RPMI7951 (cell line): Measurements from ENCODE around the gene BEST4. TPM values are rescaled to one million over a fixed set of nuclear protein-coding genes. Genes with fewer than 3 reads are reported as not detected.
"Not testable (repeated sequence)": the region's sequence is repeated elsewhere in the genome, so short reads cannot be mapped to it uniquely, and the experiment has no call there.

ENCODE experiments used
- DNase-seq: peaks from one replicate; pipeline ENCODE4 v3.0.0-alpha.2; 2012; ENCODE audit warnings: low read depth
- total RNA-seq: library from RNA; depleted of rRNA; stranded (reverse); fragments of >200 nt; shearing (Covaris generic); gene quantifications from 2 replicates; pipeline ENCODE4 v1.2.3, GENCODE V29; 2014

BEST4 gene
- total RNA-seq, 1 experiment from 2014 or later = not detected

- DNase-seq = no peak
Measured at GRCh38 chr1:44802306-44803061, 14.5 kb upstream of the BEST4 start.

DNA sequence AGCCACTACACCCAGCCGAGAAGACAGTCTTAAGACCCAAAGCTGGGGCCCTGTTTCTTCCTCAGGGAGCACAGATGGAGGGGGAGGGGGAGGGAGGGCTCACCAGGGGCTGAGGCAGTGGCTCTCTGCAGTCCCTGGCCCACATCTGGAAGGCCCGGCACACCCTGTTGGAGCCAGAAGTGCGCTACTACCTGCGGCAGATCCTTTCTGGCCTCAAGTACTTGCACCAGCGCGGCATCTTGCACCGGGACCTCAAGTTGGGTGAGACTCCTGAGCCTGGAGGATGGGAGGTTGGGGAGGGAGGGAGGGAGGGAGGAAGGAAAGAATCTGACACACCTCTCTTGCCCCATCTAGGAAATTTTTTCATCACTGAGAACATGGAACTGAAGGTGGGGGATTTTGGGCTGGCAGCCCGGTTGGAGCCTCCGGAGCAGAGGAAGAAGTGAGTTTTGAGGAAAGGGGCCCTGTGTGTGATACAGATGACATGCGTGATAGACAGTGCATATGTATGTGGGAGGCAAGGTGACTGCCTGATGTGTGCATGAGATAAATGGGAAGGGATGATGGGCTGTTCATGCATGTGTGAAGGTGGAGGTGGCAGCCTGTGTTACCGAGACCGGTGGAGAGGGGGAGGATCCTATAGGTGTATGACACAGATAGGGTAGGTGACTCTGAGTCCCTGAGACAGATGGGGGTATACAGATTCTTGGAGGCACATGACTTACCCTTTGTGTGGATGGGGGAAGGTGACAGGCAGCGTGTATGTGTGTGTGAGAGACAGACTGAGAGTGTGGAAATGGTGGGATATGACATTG lies 13.7 kb upstream of the BEST4 start:
- no peak for DNase-seq

- DNase-seq = peak; percentile 96
Measured at GRCh38 chr1:44799770-44800584, 12.0 kb upstream of the BEST4 start, which contains the start of gene PLK3. TSS of gene PLK3 (plus strand) at chr1:44800377. CDS start at chr1:44800464, 87 bp downstream.

- DNase-seq = no peak
Measured at GRCh38 chr1:44798481-44799365, 10.8 kb upstream of the BEST4 start.

- not testable (repeated sequence) for DNase-seq
Measured at GRCh38 chr1:44797886-44798285, 9.9 kb upstream of the BEST4 start.

DNA sequence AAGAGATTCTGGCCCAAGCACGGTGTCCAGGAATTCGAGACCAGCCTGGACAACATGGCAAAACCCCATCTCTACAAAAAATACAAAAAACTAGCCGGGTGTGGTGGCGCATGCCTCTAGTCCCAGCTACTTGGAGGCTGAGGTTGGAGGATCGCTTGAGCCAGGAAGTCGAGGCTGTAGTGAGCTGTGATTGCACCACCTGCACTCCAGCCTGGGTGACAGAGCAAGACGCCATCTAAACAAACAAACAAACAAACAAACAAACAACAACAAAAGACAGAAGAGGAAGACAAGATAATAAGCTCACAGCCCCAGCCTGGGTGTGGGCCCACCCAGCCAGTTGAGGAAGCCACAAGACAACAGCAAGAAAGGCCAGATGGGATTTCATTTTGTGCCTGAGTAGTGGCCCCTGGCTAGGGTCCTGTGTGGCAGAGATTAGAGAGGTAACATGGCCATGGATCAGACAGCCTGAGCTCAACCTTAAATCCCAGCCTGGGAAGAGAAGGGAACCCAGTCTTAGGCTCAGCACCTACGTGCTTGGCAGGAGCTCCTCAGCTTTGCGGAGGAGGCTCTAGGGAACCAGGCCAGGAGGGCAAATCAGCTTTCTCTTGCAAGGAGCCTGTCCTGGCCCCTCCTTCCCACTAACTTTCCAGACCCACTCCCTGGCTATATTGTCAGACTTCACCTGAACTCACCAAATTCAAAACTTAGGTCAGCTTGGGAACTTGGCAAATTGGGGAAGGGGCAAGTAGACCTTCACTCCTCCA lies 4.9 kb upstream of the BEST4 start:
- DNase-seq = no peak

- no peak for DNase-seq
Measured at GRCh38 chr1:44790968-44791801, 3.2 kb upstream of the BEST4 start.

DNA sequence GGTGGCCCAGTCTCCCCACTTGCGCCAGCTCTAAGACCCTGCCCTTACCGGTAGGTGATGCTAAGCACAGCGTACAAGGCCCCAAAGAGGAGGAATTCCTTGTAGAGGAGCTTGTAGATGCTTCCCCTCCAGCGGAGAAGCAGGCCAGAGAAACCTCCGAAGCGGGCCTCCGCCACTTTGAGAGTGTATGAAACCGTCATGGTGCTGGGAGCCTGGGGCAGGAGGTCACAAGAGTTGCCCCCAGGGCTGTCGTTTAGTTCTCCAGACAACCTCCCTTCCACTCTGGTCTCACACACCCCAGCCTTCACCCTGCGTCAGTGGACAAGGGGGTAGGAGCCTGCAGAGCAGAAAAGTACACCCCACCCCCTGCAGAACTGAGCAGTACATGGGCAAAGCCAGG lies 464 bp downstream of the BEST4 start:
- no peak for DNase-seq

GRCh38 chr1:44786841-44787426 lies 1.0 kb downstream of the BEST4 start:
- DNase-seq = no peak

DNA sequence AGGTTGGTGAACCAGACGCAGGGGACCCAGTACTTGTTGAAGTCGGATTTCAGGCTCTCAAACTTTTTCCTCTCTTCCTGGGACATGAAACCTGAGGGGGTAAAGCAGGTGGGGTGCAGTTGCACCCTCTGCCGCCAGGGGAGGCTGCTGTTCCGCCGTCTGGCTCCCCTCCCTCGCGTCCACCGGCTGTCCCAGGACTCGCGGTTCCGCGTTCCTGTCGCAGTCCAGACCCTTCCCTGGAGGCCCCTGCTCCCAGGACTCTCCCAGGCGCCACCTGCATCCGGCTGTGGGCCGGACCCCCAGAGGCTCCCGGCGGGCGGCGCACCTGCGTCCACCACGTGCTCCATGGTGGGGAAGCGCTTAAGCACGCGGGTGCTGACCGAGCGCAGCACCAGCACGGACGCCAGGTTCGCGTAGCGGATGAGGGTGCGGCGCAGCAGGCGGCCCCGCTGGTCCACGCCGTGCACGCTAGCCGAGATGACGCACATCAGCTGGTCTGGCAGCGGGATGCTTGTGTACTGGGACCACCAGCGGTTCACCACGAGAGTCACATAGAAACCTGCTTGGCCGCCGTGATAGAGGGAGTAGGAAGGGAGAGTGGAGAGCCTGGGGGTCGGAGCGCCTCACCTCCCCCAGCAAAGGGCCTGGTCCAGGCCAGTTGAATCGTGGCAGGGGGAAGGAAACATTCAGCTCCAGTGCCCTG lies 1.7 kb downstream of the BEST4 start:
- no peak for DNase-seq

DNA sequence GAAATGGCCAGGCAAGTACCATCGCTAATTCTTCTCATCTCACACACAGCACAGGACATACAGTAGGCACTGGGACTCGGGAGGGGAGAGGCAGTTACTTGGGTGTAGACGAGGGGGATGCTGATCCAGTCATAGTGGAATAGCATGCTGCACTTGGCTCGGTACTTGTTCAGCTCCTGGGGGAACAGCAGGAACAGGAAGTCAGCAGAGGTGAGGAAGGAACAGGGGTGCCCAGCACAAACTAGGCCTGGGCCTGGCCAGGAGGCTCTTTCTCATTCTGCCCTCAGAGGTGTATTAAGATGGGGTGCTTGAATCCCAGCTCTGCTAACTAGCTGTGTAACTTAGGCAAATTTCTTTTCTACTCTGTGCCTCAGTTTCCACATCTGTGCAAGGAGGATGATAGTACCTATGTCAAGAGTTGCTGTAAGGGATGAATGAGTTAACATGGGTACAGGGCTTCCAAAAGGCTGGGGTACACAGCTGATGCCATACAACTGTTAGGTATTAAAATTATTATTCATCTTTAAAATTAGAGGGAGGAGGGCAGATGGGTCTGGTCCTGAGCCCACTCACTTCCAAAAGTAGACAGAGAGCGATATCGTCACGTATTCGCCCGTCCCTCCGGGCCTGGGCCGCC lies 2.4 kb downstream of the BEST4 start:
- DNase-seq = no peak

DNA sequence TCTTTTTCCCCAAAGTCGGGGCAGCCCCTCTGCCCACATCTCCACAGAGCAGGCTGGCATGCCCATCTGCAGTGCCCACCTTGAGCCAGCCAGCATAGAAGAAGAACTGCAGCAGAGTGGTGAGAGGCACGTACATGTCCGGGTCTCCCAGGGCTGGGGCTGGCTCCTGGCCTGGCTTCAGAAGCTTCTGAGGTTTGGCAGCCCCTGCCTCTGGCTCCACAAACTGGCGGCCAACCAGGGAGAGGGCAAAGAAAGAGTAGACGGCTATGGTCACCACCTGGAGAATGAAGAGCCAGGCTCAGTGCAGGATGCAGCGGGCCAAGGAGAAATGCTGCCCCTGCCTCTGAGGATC lies 3.0 kb downstream of the BEST4 start:
- no peak for DNase-seq

DNA sequence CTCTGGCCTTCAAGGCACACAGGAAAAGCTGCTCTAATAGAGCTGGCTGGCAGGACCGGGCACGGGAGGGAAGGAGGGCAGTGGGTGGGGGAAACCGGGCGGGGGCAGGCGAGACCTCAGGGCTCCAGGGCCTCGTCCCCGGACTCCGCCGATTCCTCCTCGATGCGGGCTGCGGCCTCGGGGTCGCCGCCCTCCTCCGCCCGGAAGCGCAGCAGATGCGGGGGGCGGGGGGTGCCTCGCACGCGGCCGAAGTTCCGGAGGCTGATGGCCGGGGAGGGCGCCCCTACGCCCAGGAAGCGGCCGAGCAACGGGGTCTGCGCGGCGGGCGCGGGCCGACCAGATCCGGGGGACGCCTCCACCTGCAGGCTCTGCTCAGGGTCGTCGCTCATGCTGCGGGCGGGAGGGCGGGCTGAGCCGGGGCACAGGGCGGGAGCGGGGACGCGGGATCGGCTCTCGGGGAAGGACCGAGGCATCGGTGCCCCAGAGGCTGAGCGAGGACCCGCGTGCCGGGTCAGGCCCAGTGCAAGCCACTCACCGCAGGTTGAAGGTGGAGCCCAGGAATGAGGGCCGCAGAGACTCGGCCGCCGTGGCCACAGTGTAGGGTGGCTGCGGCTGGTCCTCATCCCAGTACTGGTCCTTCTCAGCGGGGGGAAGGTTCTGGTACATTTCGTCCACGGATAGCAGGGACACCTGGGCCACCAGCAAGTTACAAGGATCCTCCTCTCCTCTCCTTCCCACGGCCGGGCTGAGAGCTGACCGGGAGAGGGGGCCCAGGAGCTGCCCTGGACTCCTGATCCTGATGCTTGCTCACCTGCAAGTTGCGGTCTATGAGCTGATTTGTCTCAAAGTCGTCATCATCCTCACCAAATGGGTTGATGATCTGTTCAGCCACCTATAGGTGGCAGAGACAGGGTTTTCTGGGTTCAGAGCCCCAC lies 3.6 kb downstream of the BEST4 start:
- DNase-seq = peak; percentile 20

DNA sequence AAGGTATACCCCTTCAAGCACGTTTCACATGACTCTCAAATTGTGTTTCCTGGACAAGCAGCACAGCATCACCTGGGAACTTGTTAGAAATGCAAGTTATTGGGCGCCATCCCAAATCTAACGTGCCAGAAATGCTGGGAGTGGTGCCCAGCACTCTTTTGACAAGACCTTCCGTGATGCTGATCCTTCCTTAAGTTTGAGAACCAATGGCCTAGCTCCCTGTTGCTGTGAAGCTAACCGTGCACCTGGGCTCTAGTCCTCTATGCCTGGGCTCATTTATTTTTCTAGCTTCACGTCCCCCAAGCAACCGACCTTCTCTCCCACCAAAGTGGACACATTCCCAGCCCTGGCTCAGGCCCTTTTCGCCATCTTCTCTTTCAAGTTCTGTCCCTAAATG lies 4.3 kb downstream of the BEST4 start:
- DNase-seq = no peak

DNA sequence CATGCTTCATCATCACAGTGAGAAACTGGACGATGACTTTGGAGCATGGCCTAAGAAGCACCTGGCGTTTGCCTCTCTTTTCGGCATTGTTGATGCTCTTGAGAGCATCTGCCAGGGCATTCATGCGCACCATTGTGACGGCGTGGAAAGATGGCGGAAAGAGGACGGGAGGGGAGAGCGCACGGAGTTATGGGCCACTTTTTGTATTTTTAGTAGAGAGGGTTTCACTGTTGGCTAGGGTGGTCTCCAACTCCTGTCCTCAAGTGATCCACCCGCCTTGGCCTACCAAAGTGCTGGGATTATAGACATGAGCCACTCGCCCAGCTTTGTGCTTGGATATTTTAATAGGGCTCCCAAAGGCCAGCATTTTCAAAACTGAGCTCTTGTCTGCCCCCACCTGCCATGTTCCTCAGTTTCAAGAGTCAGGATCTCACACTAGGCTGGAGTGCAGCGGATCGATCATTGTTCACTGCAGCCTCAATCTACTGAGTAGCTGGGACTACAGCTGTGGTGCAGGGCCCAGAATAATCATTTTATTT lies 7.3 kb downstream of the BEST4 start:
- DNase-seq = no peak

DNA sequence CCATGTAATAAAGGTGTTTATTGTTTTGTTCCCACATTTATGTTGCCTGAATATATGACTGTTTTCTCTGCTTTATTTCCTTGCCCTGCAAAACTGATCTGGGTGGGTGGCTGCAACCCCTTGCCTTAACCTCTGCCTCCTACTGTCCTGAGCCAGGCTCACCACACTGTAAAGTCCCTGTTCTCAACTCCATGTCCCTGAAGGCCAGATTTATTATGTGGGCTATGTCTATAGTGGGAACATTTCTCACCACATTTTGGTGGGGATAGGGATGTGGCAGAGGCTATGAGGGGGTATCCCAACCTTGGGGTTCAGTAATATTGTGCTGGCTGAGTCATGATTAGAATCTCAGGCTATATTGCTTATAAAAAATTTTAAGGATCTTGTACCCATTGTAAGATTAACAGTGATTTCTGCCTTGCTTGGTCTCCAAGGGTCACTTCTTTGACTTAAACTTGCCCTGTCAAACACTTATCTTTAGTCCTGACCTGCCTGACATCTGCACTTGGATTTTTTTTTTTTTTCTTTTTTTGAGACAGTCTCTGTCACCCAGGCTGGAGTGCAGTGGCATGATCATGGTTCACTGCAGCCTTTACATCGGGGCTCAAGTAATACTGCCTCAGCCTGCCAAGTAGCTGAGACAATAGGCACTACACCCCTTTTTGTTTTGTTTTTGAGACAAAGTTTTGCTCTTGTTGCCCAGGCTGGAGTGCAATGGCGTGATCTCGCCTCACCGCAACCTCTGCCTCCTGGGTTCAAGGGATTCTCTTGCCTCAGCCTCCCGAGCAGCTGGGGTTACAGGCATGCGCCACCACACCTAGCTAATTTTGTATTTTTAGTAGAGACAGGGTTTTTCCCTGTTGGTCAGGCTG lies 9.0 kb downstream of the BEST4 start:
- no peak for DNase-seq
